MM.1S (cell line): ENCODE results near the gene CSNK1A1.

Experiments used
- DNase-seq: peaks from one replicate; pipeline ENCODE4 v3.0.0-alpha.2; 2015
- H2AFZ ChIP-seq: fragments of 300-600 bp; sonication (generic); 2 replicates; pipeline ENCODE4 v1.6.0; 2016; ENCODE audit warnings: antibody characterized with exemption, low read length
- H3F3A ChIP-seq: fragments of 300-600 bp; sonication (generic); 2 replicates; pipeline ENCODE4 v1.6.1; 2016; ENCODE audit warnings: mild to moderate bottlenecking, antibody characterized with exemption, low read length, moderate library complexity, mixed read lengths; ENCODE audit not compliant: insufficient read depth
- H3K27ac ChIP-seq: fragments of 300-600 bp; sonication (generic); 2 replicates; pipeline ENCODE4 v1.5.1; 2016; ENCODE audit warnings: mild to moderate bottlenecking, low read length
- H3K27me3 ChIP-seq: fragments of 300-600 bp; sonication (generic); replicated peaks from 2 replicates; pipeline ENCODE4 v1.6.0; 2016; ENCODE audit warnings: low read length; ENCODE audit not compliant: insufficient read depth
- H3K36me3 ChIP-seq: fragments of 300-600 bp; sonication (generic); replicated peaks from 2 replicates; pipeline ENCODE4 v1.6.1; 2016; ENCODE audit warnings: mild to moderate bottlenecking, low read length, mixed read lengths; ENCODE audit not compliant: insufficient read depth
- H3K4me1 ChIP-seq: fragments of 300-600 bp; sonication (generic); 2 replicates; pipeline ENCODE4 v1.6.1; 2016; ENCODE audit warnings: low read length, mixed read lengths
- H3K4me2 ChIP-seq: fragments of 300-600 bp; sonication (generic); 2 replicates; pipeline ENCODE4 v1.6.0; 2016; ENCODE audit warnings: low read depth, low read length
- H3K4me3 ChIP-seq: fragments of 300-600 bp; sonication (generic); 2 replicates; pipeline ENCODE4 v1.5.1; 2016; ENCODE audit warnings: low read length, mixed read lengths
- H3K79me2 ChIP-seq: fragments of 300-600 bp; sonication (generic); 2 replicates; pipeline ENCODE4 v1.6.1; 2016; ENCODE audit warnings: mixed run types, low read length, mixed read lengths
- H3K9ac ChIP-seq: fragments of 300-600 bp; sonication (generic); 2 replicates; pipeline ENCODE4 v1.6.1; 2016; ENCODE audit warnings: low read length, mixed read lengths
- H3K9me2 ChIP-seq: fragments of 300-600 bp; sonication (generic); replicated peaks from 2 replicates; pipeline ENCODE4 v1.6.1; 2016; ENCODE audit warnings: mild to moderate bottlenecking, low read length, mixed read lengths; ENCODE audit not compliant: insufficient read depth
- H3K9me3 ChIP-seq: fragments of 300-600 bp; sonication (generic); replicated peaks from 2 replicates; pipeline ENCODE4 v1.6.1; 2016; ENCODE audit warnings: mild to moderate bottlenecking, low read length, mixed read lengths; ENCODE audit not compliant: insufficient read depth
- H4K20me1 ChIP-seq: fragments of 300-600 bp; sonication (generic); 2 replicates; pipeline ENCODE4 v1.6.1; 2016; ENCODE audit warnings: mild to moderate bottlenecking, low read length, moderate library complexity, mixed read lengths; ENCODE audit not compliant: insufficient read depth
- CTCF ChIP-seq: fragments of 300-600 bp; sonication (generic); IDR thresholded peaks from 2 replicates; pipeline ENCODE4 v1.5.1; 2016; ENCODE audit warnings: antibody characterized with exemption, low read length, mixed read lengths
- EZH2 ChIP-seq: fragments of 300-600 bp; sonication (generic); optimal IDR thresholded peaks from 2 replicates; pipeline ENCODE3; 2017; ENCODE audit warnings: low read depth, mild to moderate bottlenecking, antibody characterized with exemption, low read length, mixed read lengths
- EZH2phosphoT487 ChIP-seq: fragments of 300-600 bp; sonication (generic); IDR thresholded peaks from 2 replicates; pipeline ENCODE4 v1.6.1; 2018; ENCODE audit warnings: antibody characterized with exemption, low read length

CSNK1A1 gene

GRCh38 chr5:149489605-149490037 is 61.6 kb downstream of the CSNK1A1 start:
- Histone ChIP-seq H3F3A (no peaks in the 10 kb centered on the region), H3K4me2 (no peak overlapping the region), H3K27me3 (no peaks in the 10 kb centered on the region)

GRCh38 chr5:149488645-149489306 is 62.5 kb downstream of the CSNK1A1 start:
- H3K9ac ChIP-seq, result no peak overlapping the region
- no peak overlapping the region for H3K4me3 ChIP-seq
- no peaks in the 10 kb centered on the region for H3K4me1 ChIP-seq
- H3K27me3 ChIP-seq, result no peaks in the 10 kb centered on the region
- no peak overlapping the region for H3K4me2 ChIP-seq
- no peaks in the 10 kb centered on the region for H3K36me3 ChIP-seq
- H3F3A ChIP-seq, result no peaks in the 10 kb centered on the region
- no peak for TF ChIP-seq EZH2phosphoT487
- TF ChIP-seq EZH2, result no peak
- no peak for TF ChIP-seq CTCF
- DNase-seq, result no peak
- H3K27ac ChIP-seq, result no peak overlapping the region
- H3K9me3 ChIP-seq, result no peaks in the 10 kb centered on the region
- no peaks in the 10 kb centered on the region for H3K79me2 ChIP-seq
- H4K20me1 ChIP-seq, result no peaks in the 10 kb centered on the region
- no peaks in the 10 kb centered on the region for H3K9me2 ChIP-seq
- no peak overlapping the region for H2AFZ ChIP-seq

More at GRCh38 chr5:149489605-149490037, 61.6 kb downstream of the CSNK1A1 start:
- no peak for DNase-seq
- no peaks in the 10 kb centered on the region for H3K36me3 ChIP-seq
- H3K9ac ChIP-seq, result no peak overlapping the region
- H3K4me1 ChIP-seq, result no peaks in the 10 kb centered on the region
- no peaks in the 10 kb centered on the region for H3K9me3 ChIP-seq
- H4K20me1 ChIP-seq, result no peaks in the 10 kb centered on the region
- no peaks in the 10 kb centered on the region for H3K79me2 ChIP-seq
- no peak overlapping the region for H3K27ac ChIP-seq
- no peak for TF ChIP-seq CTCF
- no peak for TF ChIP-seq EZH2phosphoT487
- no peak for TF ChIP-seq EZH2
- H2AFZ ChIP-seq, result no peak overlapping the region
- no peak overlapping the region for H3K4me3 ChIP-seq
- no peaks in the 10 kb centered on the region for H3K9me2 ChIP-seq

- Histone ChIP-seq H3F3A (no peaks in the 10 kb centered on the region), H3K27me3 (no peaks in the 10 kb centered on the region)
Observed at GRCh38 chr5:149487672-149488071, 63.6 kb downstream of the CSNK1A1 start.

More at GRCh38 chr5:149487672-149488071, 63.6 kb downstream of the CSNK1A1 start:
- no peaks in the 10 kb centered on the region for H3K36me3 ChIP-seq
- H3K9me3 ChIP-seq, result no peaks in the 10 kb centered on the region
- H3K4me1 ChIP-seq, result no peaks in the 10 kb centered on the region
- no peak overlapping the region for H3K4me2 ChIP-seq
- no peak for DNase-seq
- H3K4me3 ChIP-seq, result no peak overlapping the region
- no peak overlapping the region for H3K27ac ChIP-seq
- H3K9ac ChIP-seq, result no peak overlapping the region
- no peaks in the 10 kb centered on the region for H3K9me2 ChIP-seq
- TF ChIP-seq EZH2, result no peak
- no peak for TF ChIP-seq EZH2phosphoT487
- TF ChIP-seq CTCF, result no peak
- H4K20me1 ChIP-seq, result no peaks in the 10 kb centered on the region
- H2AFZ ChIP-seq, result no peak overlapping the region
- no peaks in the 10 kb centered on the region for H3K79me2 ChIP-seq
